ENCODE data around the gene TCEA2.

Gene TCEA2

DNA sequence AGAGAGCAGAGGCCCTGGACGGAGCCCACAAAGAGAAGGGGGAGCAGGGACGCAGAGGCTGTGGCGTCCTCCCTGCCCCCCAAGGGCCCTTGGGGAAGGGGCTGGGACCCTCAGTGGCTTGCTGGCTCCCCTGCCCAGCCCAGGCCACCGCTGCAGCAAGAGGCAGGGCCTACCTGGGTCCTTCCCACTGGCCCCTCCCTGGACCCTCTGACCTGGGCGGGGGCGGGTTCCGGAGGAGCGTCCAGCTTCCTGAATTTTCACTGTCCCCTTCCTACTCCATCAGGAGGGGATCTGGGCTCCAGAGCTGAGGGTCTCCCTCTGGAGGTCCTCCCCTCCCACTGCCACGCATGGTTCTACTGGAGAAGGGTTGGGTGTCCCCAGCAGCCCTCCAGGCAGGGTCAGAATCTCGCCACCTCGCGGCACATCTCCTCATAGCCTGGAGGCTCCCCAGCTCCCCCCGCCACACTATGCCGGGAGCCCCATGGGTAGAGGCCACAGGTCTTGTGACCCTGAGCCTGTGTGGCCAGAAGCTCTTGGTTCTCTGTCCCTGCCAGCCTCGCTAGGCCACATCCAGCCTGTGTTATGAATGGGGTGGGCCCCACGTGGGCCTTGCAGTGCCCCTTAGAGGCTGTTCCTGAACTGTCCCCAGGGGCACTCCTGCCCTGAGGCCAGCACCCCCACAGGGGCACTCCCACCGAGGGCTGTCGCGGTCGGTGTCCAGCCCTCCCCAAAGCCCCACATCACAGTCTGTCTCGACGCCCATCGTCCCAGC is 12.6 kb upstream of the TCEA2 start:
- DNase-seq: no peak

GRCh38 chr20:64051033-64051452 is 12.0 kb upstream of the TCEA2 start:
- no peak for DNase-seq

DNA sequence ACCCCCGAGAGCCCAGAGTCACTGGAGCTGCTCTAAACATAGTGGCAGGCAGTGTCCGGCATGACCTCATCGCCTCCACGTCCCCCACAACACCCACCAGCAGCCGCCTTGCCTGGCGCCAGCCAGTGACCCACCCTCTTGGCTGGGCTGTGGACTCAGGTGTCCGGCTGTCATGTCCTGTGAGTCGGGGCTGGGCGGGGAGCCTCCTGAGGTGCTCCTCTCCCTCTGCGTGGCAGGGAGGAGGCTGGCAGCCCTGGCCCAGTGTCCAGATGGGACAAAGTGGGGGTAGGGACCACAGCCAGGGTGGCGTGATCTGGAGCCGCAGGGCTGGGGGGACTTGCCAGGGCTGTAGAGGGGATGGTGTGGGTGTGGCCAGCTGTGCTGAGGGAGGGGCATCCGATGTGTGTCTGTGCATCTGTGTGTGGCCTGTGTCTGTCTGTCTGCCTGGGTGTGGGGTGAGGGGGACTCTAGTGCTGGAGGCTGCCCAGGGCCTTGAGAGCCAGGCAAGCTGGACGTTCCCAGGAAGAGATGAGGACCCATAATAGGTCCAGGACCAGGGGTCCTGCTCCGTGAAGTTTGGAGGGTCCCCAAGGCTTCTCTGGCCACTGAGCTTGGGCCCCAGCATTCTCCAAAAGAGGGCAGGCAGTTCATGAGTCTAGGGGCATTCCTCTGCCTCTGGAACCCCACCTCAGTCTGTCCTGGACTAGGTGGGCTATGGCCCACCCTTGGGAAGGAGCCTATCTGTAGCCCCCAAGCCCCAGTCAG is 11.3 kb upstream of the TCEA2 start:
- DNase-seq: no peak

- no peak for DNase-seq
These were observed 10.7 kb upstream of the TCEA2 start for GRCh38 chr20:64052326-64052722.

DNA sequence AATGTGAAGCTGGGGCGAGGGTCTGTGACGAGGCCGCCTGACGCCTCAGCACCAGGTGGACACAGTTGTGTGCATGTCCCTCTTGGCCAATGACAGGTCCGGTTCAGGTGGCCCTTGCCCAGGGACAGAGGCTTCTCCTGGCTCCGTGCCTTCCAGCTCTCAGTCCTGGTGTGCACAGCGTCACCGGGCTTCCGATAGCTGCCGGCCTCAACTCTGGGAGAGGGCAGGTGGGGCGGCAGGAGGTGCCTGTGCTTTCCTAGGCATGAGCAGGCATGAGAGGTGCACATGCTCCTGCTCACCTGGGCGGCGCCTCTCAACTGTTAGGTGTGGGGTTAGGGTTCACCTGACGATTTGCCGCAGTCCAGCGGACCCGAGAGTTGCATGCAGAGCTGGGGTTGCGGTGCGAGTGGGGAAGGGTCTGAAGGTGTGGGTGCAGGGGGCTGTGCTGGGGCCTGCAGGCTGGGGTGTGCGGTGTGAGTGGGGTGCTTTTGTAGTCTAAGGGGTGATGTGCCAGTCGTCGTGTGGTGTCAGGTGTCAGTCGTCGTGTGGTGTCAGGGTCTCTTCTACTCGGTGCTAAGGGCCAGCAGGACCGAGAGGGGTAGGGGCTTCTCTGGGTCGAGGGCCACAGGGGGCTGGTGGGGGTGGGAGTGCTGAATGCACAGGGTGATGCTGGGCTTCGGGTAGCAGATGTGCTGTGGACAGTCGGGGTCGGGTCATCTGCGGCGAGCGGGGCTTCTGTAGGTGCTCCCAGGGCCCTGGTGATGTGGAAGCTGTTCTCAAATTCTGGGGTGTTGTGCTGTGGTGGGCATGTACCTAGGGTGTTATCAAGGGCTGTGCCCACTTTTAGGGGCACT is 9.8 kb upstream of the TCEA2 start:
- no peak for DNase-seq

DNA sequence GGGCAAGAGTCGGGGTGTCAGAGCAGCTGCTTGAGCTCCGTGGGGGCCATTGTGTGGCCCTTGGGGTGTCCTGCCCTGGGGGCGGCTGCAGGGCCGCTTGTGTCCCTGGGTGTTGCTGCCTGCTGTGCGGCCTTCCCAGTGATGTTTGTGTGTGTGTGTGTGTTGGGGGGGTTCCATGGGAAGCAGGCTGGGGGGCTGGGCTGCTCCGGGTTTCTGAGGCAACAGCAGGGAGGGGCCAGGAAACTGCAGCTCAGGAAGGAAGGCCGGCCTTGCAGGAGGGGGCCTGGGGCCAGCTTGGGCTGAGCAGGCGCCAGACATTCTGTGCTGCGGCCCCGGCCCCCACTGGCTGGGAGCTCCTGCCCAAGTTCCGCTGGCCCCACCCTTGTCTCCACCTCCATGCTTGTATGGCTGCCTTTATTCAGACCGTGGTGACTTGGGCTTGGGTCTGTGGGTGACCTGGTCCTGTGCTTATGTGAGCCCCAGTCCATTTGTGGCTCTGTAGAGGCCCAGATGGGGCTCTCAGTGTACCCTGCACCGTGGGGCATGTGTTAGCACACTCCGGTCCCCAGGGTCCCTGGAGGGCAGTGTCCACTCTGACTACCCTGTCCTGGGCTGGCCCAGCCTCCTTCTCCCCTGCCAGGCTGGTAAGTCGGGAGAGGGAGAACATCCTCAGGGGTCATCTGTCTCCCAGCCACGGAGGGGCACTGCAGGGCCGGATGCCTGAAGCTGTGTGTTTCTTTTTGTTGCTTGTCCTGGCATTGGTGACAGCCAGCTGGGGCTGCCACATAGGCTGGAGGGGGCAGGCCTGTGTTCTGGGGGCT is 8.9 kb upstream of the TCEA2 start:
- DNase-seq: peak; percentile 1

GRCh38 chr20:64055396-64055892 is 7.6 kb upstream of the TCEA2 start:
- DNase-seq: no peak

DNA sequence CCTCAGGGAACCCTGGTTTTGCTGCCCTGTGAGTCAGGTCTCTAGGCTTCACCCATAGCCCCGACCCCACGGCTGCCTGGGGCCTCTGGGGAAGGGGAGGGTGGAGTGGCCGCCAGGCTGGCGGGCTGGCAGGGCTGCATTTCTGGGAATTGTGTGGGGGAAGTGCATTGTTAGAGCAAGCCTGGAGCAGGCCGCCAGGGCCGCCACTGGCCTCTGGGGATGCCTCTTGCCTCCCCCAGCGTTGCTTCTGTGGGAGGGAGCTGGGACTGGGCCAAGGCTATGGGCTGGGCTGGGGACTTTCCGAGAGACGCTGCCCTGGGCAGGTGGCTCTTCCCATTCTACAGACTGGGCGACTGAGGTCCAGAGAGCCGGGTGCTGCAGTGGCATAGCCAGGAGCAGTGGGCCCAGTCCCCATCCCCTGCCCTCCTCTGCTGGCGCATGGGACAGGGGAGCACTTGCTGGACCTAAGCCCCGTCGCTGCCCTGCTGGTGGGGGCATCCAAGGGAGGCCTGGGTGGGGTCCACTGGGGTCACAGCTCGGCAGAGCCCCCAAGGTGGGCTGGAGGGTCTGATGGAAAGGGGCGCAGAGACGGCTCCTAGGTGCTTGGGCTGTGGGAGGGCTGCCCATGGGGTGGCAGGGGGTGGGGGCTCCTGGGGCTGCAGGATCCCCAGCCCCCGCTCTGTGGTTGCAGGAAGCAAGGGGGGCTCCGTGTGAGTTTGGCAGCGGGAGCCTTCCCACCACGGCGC is 6.9 kb upstream of the TCEA2 start:
- DNase-seq: no peak

DNA sequence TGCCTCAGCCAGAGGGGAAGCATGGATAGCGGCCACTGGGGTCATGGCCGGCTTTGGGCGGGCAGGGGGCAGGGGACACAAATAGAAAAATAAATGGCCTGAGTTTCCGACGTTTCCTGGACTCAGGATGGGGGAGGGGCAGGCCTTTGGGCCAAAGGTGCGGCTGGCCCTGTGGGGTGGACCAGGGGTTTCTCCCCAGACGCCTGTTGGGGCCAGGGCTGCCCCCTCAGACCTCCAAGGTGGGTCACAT is 6.4 kb upstream of the TCEA2 start:
- no peak for DNase-seq

DNA sequence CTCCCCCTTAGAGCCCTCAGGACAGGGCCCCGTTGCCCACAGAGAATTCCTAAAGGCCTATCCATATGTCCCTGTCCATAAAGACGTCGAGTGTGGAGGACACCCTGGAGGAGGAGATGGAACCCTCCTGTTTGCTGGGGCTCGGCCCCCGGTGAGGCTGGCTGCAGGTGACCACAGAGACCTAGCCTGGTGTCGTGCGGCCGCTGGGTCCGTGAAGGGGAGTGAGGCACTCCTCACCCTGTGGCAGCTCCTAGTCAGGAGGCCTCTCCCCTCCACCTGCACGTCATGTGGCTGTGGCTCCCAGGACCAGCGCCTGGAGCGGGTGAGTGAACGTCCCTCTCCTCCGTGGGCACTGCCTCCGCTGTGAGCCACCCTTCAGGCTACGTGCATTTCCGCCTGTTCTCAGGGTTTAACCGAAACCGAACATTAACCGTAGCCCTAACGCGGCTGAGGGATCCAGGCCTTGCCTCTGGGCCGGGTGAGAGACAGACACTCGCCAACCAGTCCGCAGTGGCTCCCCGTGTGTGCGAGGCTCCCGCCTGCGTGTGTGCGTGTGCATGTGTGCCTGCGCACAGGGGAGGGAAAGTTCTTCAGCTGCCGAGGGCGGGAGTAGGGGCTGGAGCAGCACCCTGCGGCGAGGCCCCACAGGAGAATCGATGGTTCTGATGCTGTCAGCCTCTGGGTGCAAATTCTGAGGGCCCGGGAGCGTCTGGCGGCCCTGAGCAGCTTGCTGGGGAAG is 5.9 kb upstream of the TCEA2 start:
- DNase-seq: no peak

GRCh38 chr20:64057628-64058498 is 5.1 kb upstream of the TCEA2 start:
- peak; percentile 39 for DNase-seq

DNA sequence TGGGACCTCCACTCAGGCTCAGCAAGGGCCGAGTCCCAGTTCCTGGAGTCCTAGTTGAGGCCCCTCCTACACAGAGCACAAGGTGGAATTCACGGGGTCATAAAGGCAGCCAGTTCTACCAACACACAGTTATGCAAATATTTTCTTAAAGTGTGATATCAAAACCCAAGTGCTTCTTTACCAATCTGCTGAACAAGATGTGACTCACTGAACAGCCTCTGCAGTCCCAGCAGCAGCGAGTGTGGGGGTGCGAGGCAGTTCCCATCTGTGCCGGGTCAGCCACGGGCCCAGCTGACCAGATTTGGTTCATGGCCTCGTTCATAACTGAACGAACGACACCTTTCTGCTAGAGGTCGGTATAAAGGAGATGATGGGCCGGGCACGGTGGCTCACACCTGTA is 4.5 kb upstream of the TCEA2 start:
- no peak for DNase-seq

- DNase-seq: peak; percentile 67
These were observed 762 bp upstream of the TCEA2 start for GRCh38 chr20:64062276-64062595.

GRCh38 chr20:64063389-64064144 is 569 bp downstream of the TCEA2 start:
- DNase-seq: no peak

- DNase-seq: no peak
These were observed 1.2 kb downstream of the TCEA2 start for GRCh38 chr20:64064145-64064698.

GRCh38 chr20:64065062-64065973 is 2.3 kb downstream of the TCEA2 start:
- DNase-seq: no peak

DNA sequence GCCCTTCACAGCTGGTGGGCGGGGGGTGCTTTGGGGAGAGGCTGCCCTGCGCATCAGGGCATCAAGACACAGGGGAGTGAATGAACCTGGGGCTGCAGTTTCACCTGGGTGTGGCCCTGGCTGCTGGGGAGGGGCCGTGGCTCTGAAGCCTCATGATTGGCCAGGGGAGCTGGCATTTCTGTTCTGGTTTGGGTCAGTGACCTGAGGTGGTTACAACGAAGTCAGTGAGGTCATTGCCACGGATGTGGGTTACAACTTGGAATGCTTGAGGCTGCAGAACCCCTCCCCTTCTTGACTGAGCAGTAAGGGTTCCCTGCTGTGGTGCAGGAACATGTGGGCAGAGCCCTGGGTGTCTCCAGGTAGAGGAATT is 3.0 kb downstream of the TCEA2 start:
- DNase-seq: no peak

- no peak for DNase-seq
These were observed 4.1 kb downstream of the TCEA2 start for GRCh38 chr20:64067005-64067632.
